A549 (cell line): ENCODE data around the gene PSEN2.

Experiments used
- CEBPB ChIP-seq, 2 experiments: fragments of >200 bp in 1 of 2; sonication (Bioruptor Twin) in 1 of 2; formaldehyde crosslinking in 1 of 2; IDR thresholded peaks; 2 replicates each; pipeline ENCODE4 v1.6.1; 2012 to 2016
- CTCF ChIP-seq: fragments of >200 bp; sonication (Bioruptor Twin); formaldehyde crosslinking; IDR thresholded peaks from 3 replicates; pipeline ENCODE4 v1.5.1; 2016
- ELK1 ChIP-seq: fragments of 150-350 bp; IDR thresholded peaks from 2 replicates; pipeline ENCODE4 v1.6.1; 2014; ENCODE audit warnings: low read depth, mild to moderate bottlenecking, low read length
- EP300 ChIP-seq, 2 experiments: fragments of >200 bp; sonication (Bioruptor Twin); formaldehyde crosslinking; IDR thresholded peaks; 2 replicates in 1 of 2; 3 replicates in 1 of 2; pipeline ENCODE4 v1.6.1; 2016 to 2017
- JUN ChIP-seq, 2 experiments: fragments of >200 bp; sonication (Bioruptor Twin); formaldehyde crosslinking; IDR thresholded peaks; 2 replicates in 1 of 2; 3 replicates in 1 of 2; pipeline ENCODE4 v1.6.1; 2016 to 2017
- KDM1A ChIP-seq: fragments of 200-600 bp; sonication (generic); IDR thresholded peaks from 2 replicates; pipeline ENCODE4 v1.6.1; 2016; ENCODE audit warnings: low read depth, mild to moderate bottlenecking
- MAFK ChIP-seq: fragments of 450-650 bp; IDR thresholded peaks from 2 replicates; pipeline ENCODE4 v1.6.1; 2014; ENCODE audit not compliant: partially characterized antibody
- RAD21 ChIP-seq, 2 experiments: fragments of >200 bp in 1 of 2; sonication (Bioruptor Twin) in 1 of 2; formaldehyde crosslinking in 1 of 2; IDR thresholded peaks in 1 of 2; conservative IDR thresholded peaks in 1 of 2; 2 replicates in 1 of 2; 3 replicates in 1 of 2; pipeline ENCODE4 v1.6.1; 2012 to 2018; ENCODE audit warnings: inconsistent platforms in 1 of 2
- REST ChIP-seq: fragments of 200-600 bp; sonication (generic); IDR thresholded peaks from 2 replicates; pipeline ENCODE4 v1.6.1; 2016; ENCODE audit warnings: antibody characterized with exemption, mild to moderate bottlenecking, moderate library complexity
- SREBF2 ChIP-seq: fragments of 450-650 bp; IDR thresholded peaks from 2 replicates; pipeline ENCODE4 v1.6.1; 2014; ENCODE audit warnings: mild to moderate bottlenecking, moderate library complexity

GRCh38 chr1:226908913-226909312, 38.5 kb downstream of the PSEN2 start:
- TF ChIP-seq REST (no peak), ELK1 (no peak), JUN (IDR thresholded peaks at IDR 0.05) (no peak), RAD21 (conservative IDR thresholded peaks at IDR 0.05 in 1 of 2, IDR thresholded peaks at IDR 0.05 in 1 of 2) (no peak), MAFK (no peak), EP300 (IDR thresholded peaks at IDR 0.05) (no peak), CTCF (no peak), SREBF2 (no peak), KDM1A (no peak), CEBPB (IDR thresholded peaks at IDR 0.05) (no peak)
